HG02588 (cell line): ENCODE measurements around the gene KXD1.
"Not testable (repeated sequence)": the region's sequence is repeated elsewhere in the genome, so short reads cannot be mapped to it uniquely, and the experiment has no call there.

Experiments
- ATAC-seq: cut with Tn5 transposase; IDR thresholded peaks from one replicate; pipeline ENCODE4 v1.9.1; 2021; ENCODE audit warnings: mild to moderate bottlenecking, moderate library complexity; ENCODE audit not compliant: unreplicated experiment

The KXD1 gene

GRCh38 chr19:18576383-18576782, 18.7 kb downstream of the KXD1 start:
- no peak for ATAC-seq

- ATAC-seq = no peak
These were observed 19.8 kb downstream of the KXD1 start for GRCh38 chr19:18577365-18577914.

GRCh38 chr19:18580311-18580710, 22.6 kb downstream of the KXD1 start:
- ATAC-seq = no peak

- ATAC-seq = no peak
These were observed 28.6 kb downstream of the KXD1 start for GRCh38 chr19:18586306-18586705.

- no peak for ATAC-seq
These were observed 29.9 kb downstream of the KXD1 start for GRCh38 chr19:18587561-18587960.

- no peak for ATAC-seq
These were observed 30.4 kb downstream of the KXD1 start for GRCh38 chr19:18587962-18588610.

GRCh38 chr19:18588611-18589379, 31.1 kb downstream of the KXD1 start, which contains the start of gene REX1BD:
TSS of gene REX1BD (plus strand) at chr19:18588798. CDS start at chr19:18588802, 4 bp downstream.
- peak; percentile 79 for ATAC-seq

- ATAC-seq = no peak
These were observed 32.0 kb downstream of the KXD1 start for GRCh38 chr19:18589380-18590272.

- ATAC-seq = no peak
These were observed 32.9 kb downstream of the KXD1 start for GRCh38 chr19:18590273-18591272.

GRCh38 chr19:18591735-18592385, 34.2 kb downstream of the KXD1 start:
- ATAC-seq = no peak

GRCh38 chr19:18592732-18593131, 35.1 kb downstream of the KXD1 start:
- not testable (repeated sequence) for ATAC-seq

- no peak for ATAC-seq
These were observed 35.9 kb downstream of the KXD1 start for GRCh38 chr19:18593367-18594095.

GRCh38 chr19:18594096-18594823, 36.6 kb downstream of the KXD1 start:
- ATAC-seq = peak; percentile 61

GRCh38 chr19:18594824-18595373, 37.2 kb downstream of the KXD1 start:
- ATAC-seq = no peak

- ATAC-seq = no peak
These were observed 37.8 kb downstream of the KXD1 start for GRCh38 chr19:18595475-18595874.

- no peak for ATAC-seq
These were observed 39.1 kb downstream of the KXD1 start for GRCh38 chr19:18596752-18597157.

- no peak for ATAC-seq
These were observed 40.4 kb downstream of the KXD1 start for GRCh38 chr19:18597809-18598660.
